Measurements from ENCODE around the gene PRTN3.

PRTN3 gene

GRCh38 chr19:804419-805165, 36.2 kb upstream of the PRTN3 start:
- TF ChIP-seq CTCF (IDR thresholded peaks at IDR 0.05; ENCODE audit: low read depth, low read length), result no peak
- no peak for DNase-seq (ENCODE audit: extremely low read depth, low read depth)

GRCh38 chr19:805166-805551, 35.6 kb upstream of the PRTN3 start:
- no peak for TF ChIP-seq CTCF (IDR thresholded peaks at IDR 0.05; ENCODE audit: low read depth, low read length)
- DNase-seq (ENCODE audit: extremely low read depth, low read depth), result no peak

GRCh38 chr19:805600-806550, 34.9 kb upstream of the PRTN3 start:
- no peak for TF ChIP-seq CTCF (IDR thresholded peaks at IDR 0.05; ENCODE audit: low read depth, low read length)
- no peak for DNase-seq (ENCODE audit: extremely low read depth, low read depth)

- DNase-seq (ENCODE audit: extremely low read depth, low read depth), result no peak
- no peak for TF ChIP-seq CTCF (IDR thresholded peaks at IDR 0.05; ENCODE audit: low read depth, low read length)
Measured at GRCh38 chr19:806815-807421, 33.9 kb upstream of the PRTN3 start.

- no peak for TF ChIP-seq CTCF (IDR thresholded peaks at IDR 0.05; ENCODE audit: low read depth, low read length)
- DNase-seq (ENCODE audit: extremely low read depth, low read depth), result no peak
Measured at GRCh38 chr19:807627-808422, 33.0 kb upstream of the PRTN3 start.

GRCh38 chr19:808423-808775, 32.4 kb upstream of the PRTN3 start:
- no peak for TF ChIP-seq CTCF (IDR thresholded peaks at IDR 0.05; ENCODE audit: low read depth, low read length)
- DNase-seq (ENCODE audit: extremely low read depth, low read depth), result no peak

Measured in AG09319 (cell line).